HCT116 (cell line): ENCODE measurements around the gene ALOX12B. TPM values are rescaled to one million over a fixed set of nuclear protein-coding genes. Genes with fewer than 3 reads are reported as not detected.

Source experiments
- ATAC-seq: fragments of 200-7000 bp; cut with Tn5 transposase; 2 replicates; pipeline ENCODE4 v1.9.1; 2020; ENCODE audit warnings: mild to moderate bottlenecking, moderate library complexity
- BruUV-seq: library from RNA; stranded (reverse); fragments of 400-500 nt; replicated peaks from 2 replicates; lab custom pipeline; 2021; lab: Mats Ljungman, UMichigan
- CTCF ChIA-PET: fragments of 300-600 bp; sonication (Branson Sonifier 250); formaldehyde crosslinking; loops from one replicate; lab custom pipeline; 2021; ENCODE audit warnings: antibody characterized with exemption; lab: Charles Lee
- POLR2A ChIA-PET: fragments of 300-600, 350-600 bp; sonication (Branson Sonifier 250); formaldehyde crosslinking; loops from one replicate; lab custom pipeline; 2021; ENCODE audit warnings: antibody characterized with exemption; lab: Charles Lee
- RAD21 ChIA-PET, 2 experiments: fragments of 300-600 bp; sonication (Branson Sonifier 250); formaldehyde crosslinking; loops; one replicate each; lab custom pipeline; 2023; ENCODE audit warnings: low total read pairs in 2 of 2; ENCODE audit not compliant: uncharacterized antibody in 2 of 2, unreplicated experiment in 2 of 2, low non-redundant PET in 1 of 2; lab: Charles Lee
- DNase-seq: peaks from one replicate; pipeline ENCODE4 v3.0.0-alpha.2; 2010; ENCODE audit warnings: low read depth, low spot score
- H2AFZ ChIP-seq: fragments of 200-600 bp; shearing (Covaris generic), sonication (generic); 2 replicates; pipeline ENCODE4 v1.6.1; 2017; ENCODE audit warnings: low read depth, mixed run types, mixed read lengths, antibody characterized with exemption, low read length; ENCODE audit not compliant: poor library complexity, severe bottlenecking
- H3K27ac ChIP-seq: 2 replicates; pipeline ENCODE4 v1.5.1; 2012; ENCODE audit warnings: low read depth, low read length
- H3K27me3 ChIP-seq: fragments of 200-600 bp; sonication (generic); 2 replicates; pipeline ENCODE4 v1.6.1; 2016; ENCODE audit warnings: mixed run types, low read length, mixed read lengths; ENCODE audit not compliant: insufficient read depth
- H3K36me3 ChIP-seq, 2 experiments: fragments of 200-500 bp in 1 of 2; fragments of 200-600 bp in 1 of 2; sonication (Bioruptor generic) in 1 of 2; sonication (generic) in 1 of 2; 2 replicates each; pipeline versions ENCODE4 v1.5.1 to v1.6.1; 2014 to 2016; ENCODE audit warnings: low read length in 2 of 2, inconsistent platforms in 1 of 2, mixed read lengths in 1 of 2, mixed run types in 1 of 2; ENCODE audit not compliant: insufficient read depth in 2 of 2, control insufficient read depth in 1 of 2
- H3K4me1 ChIP-seq, 2 experiments: fragments of 200-600 bp in 1 of 2; sonication (generic) in 1 of 2; 2 replicates each; pipeline versions ENCODE4 v1.5.1 to v1.6.1; 2012 to 2017; ENCODE audit warnings: low read length in 2 of 2, inconsistent platforms in 1 of 2, mild to moderate bottlenecking in 1 of 2, mixed read lengths in 1 of 2, mixed run types in 1 of 2, moderate library complexity in 1 of 2; ENCODE audit not compliant: insufficient read depth in 2 of 2, control insufficient read depth in 1 of 2
- H3K4me2 ChIP-seq: fragments of 200-600 bp; sonication (generic); 2 replicates; pipeline ENCODE4 v1.6.1; 2017; ENCODE audit warnings: mixed run types, low read length, mixed read lengths
- H3K4me3 ChIP-seq, 2 experiments: fragments of 200-600 bp in 1 of 2; sonication (generic) in 1 of 2; replicated peaks in 1 of 2; 2 replicates each; pipeline ENCODE4 v1.5.1; 2011 to 2016; ENCODE audit warnings: low read length in 2 of 2, control low read depth in 1 of 2, low read depth in 1 of 2, mild to moderate bottlenecking in 1 of 2, mixed read lengths in 1 of 2, mixed run types in 1 of 2
- H3K79me2 ChIP-seq: fragments of 200-600 bp; sonication (generic); 2 replicates; pipeline ENCODE4 v1.6.1; 2017; ENCODE audit warnings: mild to moderate bottlenecking, mixed run types, low read length, moderate library complexity, mixed read lengths; ENCODE audit not compliant: insufficient read depth
- H3K9ac ChIP-seq: fragments of 200-600 bp; sonication (generic); 2 replicates; pipeline ENCODE4 v1.6.1; 2016; ENCODE audit warnings: low read length, mixed read lengths
- H3K9me2 ChIP-seq: fragments of 200-600 bp; sonication (generic), shearing (Covaris generic); 2 replicates; pipeline ENCODE4 v1.6.1; 2017; ENCODE audit warnings: mixed run types, mild to moderate bottlenecking, moderate library complexity; ENCODE audit not compliant: insufficient read depth
- H3K9me3 ChIP-seq, 2 experiments: fragments of 200-500 bp in 1 of 2; fragments of 200-600 bp in 1 of 2; sonication (Bioruptor generic) in 1 of 2; sonication (generic) in 1 of 2; 2 replicates each; pipeline ENCODE4 v1.6.1; 2014 to 2017; ENCODE audit warnings: low read length in 2 of 2, mixed read lengths in 2 of 2, inconsistent platforms in 1 of 2, low read depth in 1 of 2, mild to moderate bottlenecking in 1 of 2, mixed run types in 1 of 2, moderate library complexity in 1 of 2; ENCODE audit not compliant: control insufficient read depth in 1 of 2, insufficient read depth in 1 of 2
- H4K20me1 ChIP-seq: fragments of 200-600 bp; sonication (generic), shearing (Covaris generic); 2 replicates; pipeline ENCODE4 v1.6.1; 2017; ENCODE audit warnings: mixed run types, mild to moderate bottlenecking, moderate library complexity; ENCODE audit not compliant: insufficient read depth
- CBX3 ChIP-seq: IDR thresholded peaks from 2 replicates; pipeline ENCODE4 v1.6.1; 2012; ENCODE audit warnings: low read depth
- CEBPB ChIP-seq: IDR thresholded peaks from 2 replicates; pipeline ENCODE4 v1.6.1; 2012; ENCODE audit warnings: low read depth
- EZH2phosphoT487 ChIP-seq: fragments of 200-600 bp; IDR thresholded peaks from 2 replicates; pipeline ENCODE4 v1.6.1; 2018; ENCODE audit warnings: antibody characterized with exemption, borderline replicate concordance
- JUND ChIP-seq: IDR thresholded peaks from 2 replicates; pipeline ENCODE4 v1.6.1; 2012
- MAX ChIP-seq: IDR thresholded peaks from 2 replicates; pipeline ENCODE4 v1.6.1; 2012
- RAD21 ChIP-seq: IDR thresholded peaks from 2 replicates; pipeline ENCODE4 v1.6.1; 2012; ENCODE audit warnings: low read depth, mild to moderate bottlenecking
- SIN3A ChIP-seq: IDR thresholded peaks from 2 replicates; pipeline ENCODE4 v1.6.1; 2012; ENCODE audit warnings: low read depth
- SRF ChIP-seq: IDR thresholded peaks from 2 replicates; pipeline ENCODE4 v1.6.1; 2012; ENCODE audit warnings: low read depth
- ZBTB33 ChIP-seq: IDR thresholded peaks from 2 replicates; pipeline ENCODE4 v1.6.1; 2011; ENCODE audit warnings: mild to moderate bottlenecking, low read length, moderate library complexity; ENCODE audit not compliant: insufficient replicate concordance; ENCODE audit errors: extremely low read depth
- intact Hi-C: fragments of 100-400 bp; cut with micrococcal nuclease; formaldehyde crosslinking; loops from 2 replicates; pipeline ENCODE4 v1.10.0; 2022
- total RNA-seq: library from RNA; stranded (reverse); gene quantifications from one replicate; pipeline ENCODE4 v1.2.1, GENCODE V29; 2021; ENCODE audit not compliant: unreplicated experiment
- TF ChIP-seq, protein P1 (sequence below), 3 experiments: fragments of 200-600 bp in 1 of 3; sonication (generic) in 1 of 3; IDR thresholded peaks in 2 of 3; conservative IDR thresholded peaks in 1 of 3; 2 replicates each; pipeline ENCODE4 v1.5.1; 2012 to 2017; ENCODE audit warnings: low read depth in 2 of 3, low read length in 2 of 3, antibody characterized with exemption in 1 of 3, borderline replicate concordance in 1 of 3, control low read depth in 1 of 3, mild to moderate bottlenecking in 1 of 3, mixed read lengths in 1 of 3, mixed run types in 1 of 3, moderate library complexity in 1 of 3; ENCODE audit not compliant: insufficient read depth in 1 of 3

The ALOX12B gene
- total RNA-seq, 1 experiment from 2014 or later = 3.8 TPM

DNA sequence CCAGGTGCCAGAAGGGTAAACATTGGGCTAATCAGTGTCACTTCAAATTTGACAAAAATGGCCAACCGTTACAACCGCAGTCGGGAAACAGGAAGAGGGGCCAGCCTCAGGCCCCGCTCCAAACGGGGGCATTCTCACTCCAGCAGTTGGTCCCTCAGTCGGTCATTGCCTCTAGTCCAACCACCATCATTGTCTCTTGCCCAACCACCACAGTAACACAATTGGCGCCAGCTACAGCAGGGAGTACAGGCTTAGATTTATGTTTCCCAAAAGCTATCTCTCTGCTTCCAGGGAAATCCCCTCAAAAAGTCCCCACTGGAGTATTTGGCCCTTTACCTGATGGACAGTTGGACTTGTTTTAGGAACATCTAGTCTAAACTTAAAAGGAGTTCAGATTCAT lies 28.4 kb downstream of the ALOX12B start (continued):
- no peak for TF ChIP-seq EZH2phosphoT487
- TF ChIP-seq JUND = no peak
- no peak for TF ChIP-seq ZBTB33
- TF ChIP-seq SIN3A = no peak

DNA sequence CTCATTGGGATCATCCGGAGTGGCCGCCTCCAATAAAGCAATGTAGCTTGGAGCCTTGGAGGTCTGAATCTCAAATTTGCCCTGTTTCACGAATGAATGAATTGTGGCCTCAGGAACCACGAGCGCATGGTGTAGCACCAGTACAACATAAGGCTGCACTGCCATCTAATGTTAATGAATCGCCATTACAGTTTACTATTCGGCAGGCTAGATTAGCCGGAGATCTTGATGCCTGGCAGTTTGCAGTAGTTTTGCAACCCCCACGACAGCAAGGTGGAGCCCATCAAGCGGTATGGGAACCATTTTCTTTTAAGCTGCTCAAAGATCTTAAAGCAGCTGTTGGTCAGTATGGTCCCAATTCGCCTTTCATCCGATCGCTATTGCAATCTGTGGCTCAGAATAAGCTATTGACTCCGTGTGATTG lies 29.8 kb downstream of the ALOX12B start:
- H3K9ac ChIP-seq = peak overlapping the region; percentile 38
- POLR2A ChIA-PET = interaction anchor here (0.6 kb wide), 1 partner anchor 202 kb away, joined by 3 read pairs; no protein-coding TSS in a partner anchor
- no TSS peak for BruUV-seq

More for the DNA sequence above, 29.8 kb downstream of the ALOX12B start:
- H3K79me2 ChIP-seq = no peaks in the 10 kb centered on the region
- H3K4me1 ChIP-seq = peaks cover 0 to 20% of the 10 kb centered on the region in 2 experiments; a peak in 3 of 4 replicates
- peak overlapping the region; percentile 49 for H3K4me2 ChIP-seq
- no peaks in the 10 kb centered on the region for H4K20me1 ChIP-seq
- DNase-seq (peak; percentile 83), ATAC-seq (peak; percentile 94)
- ChIA-PET RAD21 (interaction anchor here (0.6 to 1.4 kb wide), 3 partner anchors 8 to 145 kb away, joined by 3 to 5 read pairs (median 3); no protein-coding TSS in a partner anchor), CTCF (interaction anchor here (0.6 to 5.7 kb wide), 25 partner anchors 11 to 1012 kb away, joined by 3 to 35 read pairs (median 4); partner anchors contain the start of genes ALOXE3, NAA38, TP53 and WRAP53)
- no peak for TF ChIP-seq JUND
- TF ChIP-seq, protein P1, sequence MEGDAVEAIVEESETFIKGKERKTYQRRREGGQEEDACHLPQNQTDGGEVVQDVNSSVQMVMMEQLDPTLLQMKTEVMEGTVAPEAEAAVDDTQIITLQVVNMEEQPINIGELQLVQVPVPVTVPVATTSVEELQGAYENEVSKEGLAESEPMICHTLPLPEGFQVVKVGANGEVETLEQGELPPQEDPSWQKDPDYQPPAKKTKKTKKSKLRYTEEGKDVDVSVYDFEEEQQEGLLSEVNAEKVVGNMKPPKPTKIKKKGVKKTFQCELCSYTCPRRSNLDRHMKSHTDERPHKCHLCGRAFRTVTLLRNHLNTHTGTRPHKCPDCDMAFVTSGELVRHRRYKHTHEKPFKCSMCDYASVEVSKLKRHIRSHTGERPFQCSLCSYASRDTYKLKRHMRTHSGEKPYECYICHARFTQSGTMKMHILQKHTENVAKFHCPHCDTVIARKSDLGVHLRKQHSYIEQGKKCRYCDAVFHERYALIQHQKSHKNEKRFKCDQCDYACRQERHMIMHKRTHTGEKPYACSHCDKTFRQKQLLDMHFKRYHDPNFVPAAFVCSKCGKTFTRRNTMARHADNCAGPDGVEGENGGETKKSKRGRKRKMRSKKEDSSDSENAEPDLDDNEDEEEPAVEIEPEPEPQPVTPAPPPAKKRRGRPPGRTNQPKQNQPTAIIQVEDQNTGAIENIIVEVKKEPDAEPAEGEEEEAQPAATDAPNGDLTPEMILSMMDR (IDR thresholded peaks at IDR 0.05 in 2 of 3, conservative IDR thresholded peaks at IDR 0.05 in 1 of 3; ENCODE audit: borderline replicate concordance in 1 of 3, insufficient read depth in 1 of 3, low read depth in 2 of 3, low read length in 2 of 3) = peak; percentile 65 to 89 (median 77)
- TF ChIP-seq CBX3 = peak; percentile 47; the same call in 1 of the 2 replicates
- TF ChIP-seq CEBPB = 0 out of 2 replicates have a peak, but pooled peaks have one; percentile 18
- peak; percentile 82 for TF ChIP-seq MAX
- TF ChIP-seq RAD21 = peak; percentile 93
- no peak for TF ChIP-seq SRF
- intact Hi-C loops = loop anchor here (1.0 to 5.0 kb wide), 4 partner anchors 144 to 425 kb away; partner anchors contain the start of gene SHBG
- H2AFZ ChIP-seq = peak overlapping the region; percentile 79
- no peaks in the 10 kb centered on the region for H3K36me3 ChIP-seq
- no peak overlapping the region for H3K27ac ChIP-seq
- H3K9me2 ChIP-seq = no peaks in the 10 kb centered on the region
- H3K4me3 ChIP-seq = no peak overlapping the region
- no peaks in the 10 kb centered on the region for H3K9me3 ChIP-seq
- H3K27me3 ChIP-seq = no peaks in the 10 kb centered on the region
